ENCODE results near the gene TSPAN17.

The TSPAN17 gene

GRCh38 chr5:176651472-176651980 lies 4.2 kb downstream of the TSPAN17 start:
- H2BK5ac ChIP-seq (ENCODE audit: low read depth, low read length, poor library complexity) = no peak overlapping the region
- H3K23ac ChIP-seq (ENCODE audit: low read length) = no peak overlapping the region
- peaks cover 11 to 12% of the 10 kb centered on the region in 2 experiments for H3K4me1 ChIP-seq (ENCODE audit: control insufficient read depth in 1 of 2, insufficient read depth in 2 of 2, low read length in 2 of 2)
- no peak for DNase-seq
- H3K4me3 ChIP-seq (ENCODE audit: low read depth, low read length) = no peak overlapping the region
- H2BK12ac ChIP-seq (ENCODE audit: low read length) = no peak overlapping the region
- H3K79me1 ChIP-seq (ENCODE audit: low read length) = peaks cover 10% of the 10 kb centered on the region
- no peak overlapping the region for H2AK5ac ChIP-seq (ENCODE audit: low read length)
- no peak overlapping the region for H3K4ac ChIP-seq (ENCODE audit: low read depth, low read length)
- no peak overlapping the region for H2AFZ ChIP-seq (ENCODE audit: insufficient read depth, low read length, poor library complexity)
- no peak overlapping the region for H3K27ac ChIP-seq (ENCODE audit: low read depth, low read length)
- no CpG with 5 or more reads among the region's 17 CpGs for WGBS (ENCODE audit: extremely low coverage, insufficient coverage, insufficient read length)
- H3K9me3 ChIP-seq (ENCODE audit: insufficient read depth, low read depth, low read length) = no peaks in the 10 kb centered on the region
- no peak overlapping the region for H3K14ac ChIP-seq (ENCODE audit: low read length)
- H3K9ac ChIP-seq (ENCODE audit: low read length) = no peak overlapping the region
- no peak overlapping the region for H3K18ac ChIP-seq (ENCODE audit: low read length)
- no peak overlapping the region for H4K91ac ChIP-seq (ENCODE audit: low read depth, low read length)
- H4K8ac ChIP-seq (ENCODE audit: low read depth, low read length) = no peak overlapping the region
- no peaks in the 10 kb centered on the region for H3K27me3 ChIP-seq (ENCODE audit: insufficient read depth, low read length)
- H2BK120ac ChIP-seq (ENCODE audit: insufficient read depth, low read length, poor library complexity) = no peak overlapping the region
- H3K4me2 ChIP-seq (ENCODE audit: low read length) = no peak overlapping the region
- H3K79me2 ChIP-seq (ENCODE audit: control insufficient read depth, insufficient read depth, low read length, poor library complexity) = peaks cover 6% of the 10 kb centered on the region
- peaks cover 5 to 13% of the 10 kb centered on the region in 2 experiments for H3K36me3 ChIP-seq (ENCODE audit: control insufficient read depth in 1 of 2, insufficient read depth in 2 of 2, low read length in 2 of 2)
- H4K12ac ChIP-seq (ENCODE audit: low read depth, low read length) = no peak overlapping the region

DNA sequence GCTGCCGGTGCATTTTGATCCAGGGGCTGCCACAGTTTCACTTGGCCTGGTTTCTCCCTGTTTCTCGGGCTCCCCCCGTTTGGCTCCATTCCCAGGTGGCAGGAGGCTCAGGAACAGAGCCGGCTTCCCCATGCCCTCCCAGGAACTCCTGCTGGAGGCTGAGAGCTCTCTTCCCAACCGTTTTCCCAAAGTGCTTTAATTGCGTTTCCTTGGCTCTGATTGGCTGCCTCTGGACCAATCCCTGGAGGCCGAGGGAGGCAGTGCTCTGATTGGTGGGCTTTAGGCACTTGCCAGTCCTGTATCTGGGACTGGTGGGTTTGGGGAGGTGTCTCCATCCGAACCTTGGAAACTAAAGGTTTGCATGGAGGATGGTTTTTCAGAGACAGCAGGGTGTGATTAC lies 4.9 kb downstream of the TSPAN17 start:
- Histone ChIP-seq H4K12ac (ENCODE audit: low read depth, low read length) (no peak overlapping the region), H2AFZ (ENCODE audit: insufficient read depth, low read length, poor library complexity) (no peak overlapping the region), H2BK5ac (ENCODE audit: low read depth, low read length, poor library complexity) (no peak overlapping the region), H3K27me3 (ENCODE audit: insufficient read depth, low read length) (no peaks in the 10 kb centered on the region), H2BK120ac (ENCODE audit: insufficient read depth, low read length, poor library complexity) (no peak overlapping the region), H3K14ac (ENCODE audit: low read length) (no peak overlapping the region), H3K9me3 (ENCODE audit: insufficient read depth, low read depth, low read length) (no peaks in the 10 kb centered on the region), H3K4me2 (ENCODE audit: low read length) (no peak overlapping the region), H3K79me1 (ENCODE audit: low read length) (peaks cover 6% of the 10 kb centered on the region), H3K4ac (ENCODE audit: low read depth, low read length) (no peak overlapping the region), H3K4me3 (ENCODE audit: low read depth, low read length) (no peak overlapping the region), H2AK5ac (ENCODE audit: low read length) (no peak overlapping the region), H3K4me1 (ENCODE audit: control insufficient read depth in 1 of 2, insufficient read depth in 2 of 2, low read length in 2 of 2) (peaks cover 7 to 8% of the 10 kb centered on the region in 2 experiments), H3K9ac (ENCODE audit: low read length) (no peak overlapping the region), H3K27ac (ENCODE audit: low read depth, low read length) (no peak overlapping the region), H4K91ac (ENCODE audit: low read depth, low read length) (no peak overlapping the region), H3K36me3 (ENCODE audit: control insufficient read depth in 1 of 2, insufficient read depth in 2 of 2, low read length in 2 of 2) (peaks cover 5 to 18% of the 10 kb centered on the region in 2 experiments), H3K18ac (ENCODE audit: low read length) (no peak overlapping the region), H2BK12ac (ENCODE audit: low read length) (no peak overlapping the region), H3K79me2 (ENCODE audit: control insufficient read depth, insufficient read depth, low read length, poor library complexity) (peaks cover 6% of the 10 kb centered on the region), H3K23ac (ENCODE audit: low read length) (no peak overlapping the region), H4K8ac (ENCODE audit: low read depth, low read length) (no peak overlapping the region)
- no CpG with 5 or more reads among the region's 8 CpGs for WGBS (ENCODE audit: extremely low coverage, insufficient coverage, insufficient read length)
- no peak for DNase-seq

- no peak overlapping the region for H2BK120ac ChIP-seq (ENCODE audit: insufficient read depth, low read length, poor library complexity)
- WGBS (ENCODE audit: extremely low coverage, insufficient coverage, insufficient read length) = no CpG with 5 or more reads among the region's 18 CpGs
- no peak overlapping the region for H3K23ac ChIP-seq (ENCODE audit: low read length)
- no peaks in the 10 kb centered on the region for H3K4me1 ChIP-seq (ENCODE audit: control insufficient read depth in 1 of 2, insufficient read depth in 2 of 2, low read length in 2 of 2)
- no peak overlapping the region for H3K27ac ChIP-seq (ENCODE audit: low read depth, low read length)
- H3K79me1 ChIP-seq (ENCODE audit: low read length) = no peaks in the 10 kb centered on the region
- peaks cover 5 to 19% of the 10 kb centered on the region in 2 experiments for H3K36me3 ChIP-seq (ENCODE audit: control insufficient read depth in 1 of 2, insufficient read depth in 2 of 2, low read length in 2 of 2)
- no peak overlapping the region for H2BK5ac ChIP-seq (ENCODE audit: low read depth, low read length, poor library complexity)
- H4K8ac ChIP-seq (ENCODE audit: low read depth, low read length) = no peak overlapping the region
- no peak overlapping the region for H3K18ac ChIP-seq (ENCODE audit: low read length)
- no peak overlapping the region for H3K14ac ChIP-seq (ENCODE audit: low read length)
- H3K27me3 ChIP-seq (ENCODE audit: insufficient read depth, low read length) = no peaks in the 10 kb centered on the region
- no peak overlapping the region for H3K4me3 ChIP-seq (ENCODE audit: low read depth, low read length)
- H3K4me2 ChIP-seq (ENCODE audit: low read length) = no peak overlapping the region
- H4K12ac ChIP-seq (ENCODE audit: low read depth, low read length) = no peak overlapping the region
- no peak overlapping the region for H4K91ac ChIP-seq (ENCODE audit: low read depth, low read length)
- H2BK12ac ChIP-seq (ENCODE audit: low read length) = no peak overlapping the region
- no peaks in the 10 kb centered on the region for H3K79me2 ChIP-seq (ENCODE audit: control insufficient read depth, insufficient read depth, low read length, poor library complexity)
- no peak overlapping the region for H2AFZ ChIP-seq (ENCODE audit: insufficient read depth, low read length, poor library complexity)
- H3K9me3 ChIP-seq (ENCODE audit: insufficient read depth, low read depth, low read length) = no peaks in the 10 kb centered on the region
- no peak overlapping the region for H3K9ac ChIP-seq (ENCODE audit: low read length)
- H2AK5ac ChIP-seq (ENCODE audit: low read length) = no peak overlapping the region
- no peak for DNase-seq
- no peak overlapping the region for H3K4ac ChIP-seq (ENCODE audit: low read depth, low read length)
Measured at GRCh38 chr5:176653401-176654385, 6.4 kb downstream of the TSPAN17 start.

- no peaks in the 10 kb centered on the region for H3K79me2 ChIP-seq (ENCODE audit: control insufficient read depth, insufficient read depth, low read length, poor library complexity)
- no peaks in the 10 kb centered on the region for H3K4me1 ChIP-seq (ENCODE audit: control insufficient read depth in 1 of 2, insufficient read depth in 2 of 2, low read length in 2 of 2)
- no peaks in the 10 kb centered on the region for H3K79me1 ChIP-seq (ENCODE audit: low read length)
- H4K8ac ChIP-seq (ENCODE audit: low read depth, low read length) = no peak overlapping the region
- no peak overlapping the region for H2BK120ac ChIP-seq (ENCODE audit: insufficient read depth, low read length, poor library complexity)
- H3K27ac ChIP-seq (ENCODE audit: low read depth, low read length) = no peak overlapping the region
- peaks cover 5 to 19% of the 10 kb centered on the region in 2 experiments for H3K36me3 ChIP-seq (ENCODE audit: control insufficient read depth in 1 of 2, insufficient read depth in 2 of 2, low read length in 2 of 2)
- H3K23ac ChIP-seq (ENCODE audit: low read length) = no peak overlapping the region
- no peak overlapping the region for H4K12ac ChIP-seq (ENCODE audit: low read depth, low read length)
- H2BK5ac ChIP-seq (ENCODE audit: low read depth, low read length, poor library complexity) = no peak overlapping the region
- WGBS (ENCODE audit: extremely low coverage, insufficient coverage, insufficient read length) = no CpG with 5 or more reads among the region's 14 CpGs
- no peak overlapping the region for H3K4ac ChIP-seq (ENCODE audit: low read depth, low read length)
- no peak overlapping the region for H2AK5ac ChIP-seq (ENCODE audit: low read length)
- H3K9ac ChIP-seq (ENCODE audit: low read length) = no peak overlapping the region
- no peak overlapping the region for H4K91ac ChIP-seq (ENCODE audit: low read depth, low read length)
- H2AFZ ChIP-seq (ENCODE audit: insufficient read depth, low read length, poor library complexity) = no peak overlapping the region
- no peak overlapping the region for H3K4me3 ChIP-seq (ENCODE audit: low read depth, low read length)
- no peaks in the 10 kb centered on the region for H3K27me3 ChIP-seq (ENCODE audit: insufficient read depth, low read length)
- no peak for DNase-seq
- no peak overlapping the region for H2BK12ac ChIP-seq (ENCODE audit: low read length)
- no peak overlapping the region for H3K14ac ChIP-seq (ENCODE audit: low read length)
- H3K4me2 ChIP-seq (ENCODE audit: low read length) = no peak overlapping the region
- no peaks in the 10 kb centered on the region for H3K9me3 ChIP-seq (ENCODE audit: insufficient read depth, low read depth, low read length)
- no peak overlapping the region for H3K18ac ChIP-seq (ENCODE audit: low read length)
Measured at GRCh38 chr5:176654856-176655255, 7.6 kb downstream of the TSPAN17 start.

Measured in trophoblast cell (in vitro differentiated cells and primary cell).